ENCODE measurements around the gene GARIN1A. TPM values are rescaled to one million over a fixed set of nuclear protein-coding genes. Genes with fewer than 3 reads are reported as not detected.

Gene GARIN1A
- total RNA-seq, 2 experiments from 2014 or later: 0.06 to 0.29 TPM

DNA sequence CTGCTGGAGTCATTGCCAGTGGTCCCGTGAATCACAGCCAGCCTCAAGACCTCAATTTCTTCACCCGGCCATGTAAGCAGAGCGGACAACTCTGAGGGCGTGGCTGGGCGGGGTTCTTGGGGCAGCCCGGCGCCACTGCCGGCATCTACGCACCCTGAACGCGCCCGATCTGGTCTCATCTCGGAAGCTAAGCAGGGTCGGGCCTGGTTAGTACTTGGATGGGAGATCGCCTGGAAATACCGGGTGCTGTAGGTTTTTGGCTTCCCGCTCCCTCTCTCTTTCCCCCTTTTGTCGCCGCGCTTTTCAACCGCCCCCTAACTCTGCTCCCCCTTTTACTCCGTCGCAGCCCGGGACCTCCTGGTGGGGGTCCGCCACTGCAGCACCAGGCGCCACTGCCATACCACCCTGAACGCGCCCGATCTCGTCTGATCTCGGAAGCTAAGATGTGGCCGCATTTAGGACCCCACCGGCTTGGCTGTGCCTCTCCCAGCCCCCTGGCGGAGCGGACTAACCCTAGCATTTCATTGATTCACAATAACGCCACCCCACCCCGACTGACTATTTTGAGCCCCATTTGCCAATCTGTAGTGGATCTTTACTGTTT, 25.3 kb downstream of the GARIN1A start:
- Histone ChIP-seq H3K4me3 (ENCODE audit: low read depth, low read length, poor library complexity, severe bottlenecking) (peak overlapping the region; percentile 43), H3K9me2 (ENCODE audit: insufficient read depth, low read length) (no peaks in the 10 kb centered on the region), H3K79me2 (ENCODE audit: insufficient read depth, low read depth, low read length) (no peaks in the 10 kb centered on the region), H4K20me1 (ENCODE audit: insufficient read depth, low read length) (no peaks in the 10 kb centered on the region), H3K9me3 (ENCODE audit: low read length) (no peaks in the 10 kb centered on the region), H3K36me3 (ENCODE audit: insufficient read depth, low read length) (no peaks in the 10 kb centered on the region), H2AFZ (ENCODE audit: low read length) (peak overlapping the region; percentile 13; the same call in 1 of the 2 replicates), H3K4me1 (ENCODE audit: insufficient read depth, low read length, poor library complexity, severe bottlenecking) (no peaks in the 10 kb centered on the region), H3K4me2 (ENCODE audit: low read length) (peak overlapping the region; percentile 61; the same call in 1 of the 2 replicates), H3K27ac (ENCODE audit: low read depth, low read length, poor library complexity, severe bottlenecking) (no peak overlapping the region)
- DNase-seq (ENCODE audit: low spot score): peak; percentile 45
- no TSS peak for BruUV-seq (replicated peaks)
- CTCF ChIA-PET (ENCODE audit: unreplicated experiment): no interaction called here
- TF ChIP-seq, protein P1, sequence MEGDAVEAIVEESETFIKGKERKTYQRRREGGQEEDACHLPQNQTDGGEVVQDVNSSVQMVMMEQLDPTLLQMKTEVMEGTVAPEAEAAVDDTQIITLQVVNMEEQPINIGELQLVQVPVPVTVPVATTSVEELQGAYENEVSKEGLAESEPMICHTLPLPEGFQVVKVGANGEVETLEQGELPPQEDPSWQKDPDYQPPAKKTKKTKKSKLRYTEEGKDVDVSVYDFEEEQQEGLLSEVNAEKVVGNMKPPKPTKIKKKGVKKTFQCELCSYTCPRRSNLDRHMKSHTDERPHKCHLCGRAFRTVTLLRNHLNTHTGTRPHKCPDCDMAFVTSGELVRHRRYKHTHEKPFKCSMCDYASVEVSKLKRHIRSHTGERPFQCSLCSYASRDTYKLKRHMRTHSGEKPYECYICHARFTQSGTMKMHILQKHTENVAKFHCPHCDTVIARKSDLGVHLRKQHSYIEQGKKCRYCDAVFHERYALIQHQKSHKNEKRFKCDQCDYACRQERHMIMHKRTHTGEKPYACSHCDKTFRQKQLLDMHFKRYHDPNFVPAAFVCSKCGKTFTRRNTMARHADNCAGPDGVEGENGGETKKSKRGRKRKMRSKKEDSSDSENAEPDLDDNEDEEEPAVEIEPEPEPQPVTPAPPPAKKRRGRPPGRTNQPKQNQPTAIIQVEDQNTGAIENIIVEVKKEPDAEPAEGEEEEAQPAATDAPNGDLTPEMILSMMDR (conservative IDR thresholded peaks at IDR 0.05; ENCODE audit: low read length): peak; percentile 53
- peak; percentile 70; the same call in 1 of the 2 replicates for TF ChIP-seq EZH2phosphoT487 (IDR thresholded peaks at IDR 0.05; ENCODE audit: borderline replicate concordance, low read depth, low read length)
- intact Hi-C loops (cut with micrococcal nuclease; ENCODE audit: unreplicated experiment): no loop called here
- POLR2A ChIA-PET: interaction anchor here (0.6 kb wide), 1 partner anchor 26 kb away, joined by 5 read pairs; no protein-coding TSS in a partner anchor

DNA sequence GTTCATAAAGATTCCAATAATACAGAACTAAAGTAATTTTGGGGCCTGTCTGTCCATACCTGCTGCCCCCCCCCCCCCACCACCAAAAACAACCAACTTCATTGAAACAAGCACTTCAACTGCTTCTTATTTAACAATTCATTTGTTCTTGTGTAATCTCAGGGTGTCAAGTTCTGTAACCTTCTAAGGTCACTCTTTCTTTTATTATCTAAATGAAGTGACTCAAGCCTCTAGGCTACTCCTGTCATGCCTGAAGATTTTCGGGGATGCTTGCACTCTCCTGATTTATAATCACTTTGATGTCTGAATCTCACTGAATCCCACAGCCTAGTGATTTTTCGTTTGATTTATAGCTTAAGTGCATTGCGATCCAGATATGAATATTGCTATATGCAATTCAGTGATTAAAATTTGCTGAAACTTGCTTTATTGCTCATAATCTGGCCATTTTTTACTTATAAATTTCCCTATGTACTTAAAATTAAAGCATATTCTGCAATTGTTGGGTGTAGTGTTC, 27.2 kb downstream of the GARIN1A start:
- no peaks in the 10 kb centered on the region for H4K20me1 ChIP-seq (ENCODE audit: insufficient read depth, low read length)
- no peaks in the 10 kb centered on the region for H3K9me3 ChIP-seq (ENCODE audit: low read length)
- H3K4me3 ChIP-seq (ENCODE audit: low read depth, low read length, poor library complexity, severe bottlenecking): no peak overlapping the region
- intact Hi-C loops (cut with micrococcal nuclease; ENCODE audit: unreplicated experiment): no loop called here
- no peak overlapping the region for H3K4me2 ChIP-seq (ENCODE audit: low read length)
- H3K79me2 ChIP-seq (ENCODE audit: insufficient read depth, low read depth, low read length): no peaks in the 10 kb centered on the region
- no peaks in the 10 kb centered on the region for H3K4me1 ChIP-seq (ENCODE audit: insufficient read depth, low read length, poor library complexity, severe bottlenecking)
- TF ChIP-seq EZH2phosphoT487 (IDR thresholded peaks at IDR 0.05; ENCODE audit: borderline replicate concordance, low read depth, low read length): no peak
- TF ChIP-seq, protein P1 (conservative IDR thresholded peaks at IDR 0.05; ENCODE audit: low read length): no peak
- ChIA-PET CTCF (ENCODE audit: unreplicated experiment) (no interaction called here), POLR2A (interaction anchor here (1.1 kb wide), 1 partner anchor 32 kb away, joined by 3 read pairs; no protein-coding TSS in a partner anchor)
- no TSS peak for BruUV-seq (replicated peaks)
- H2AFZ ChIP-seq (ENCODE audit: low read length): no peak overlapping the region
- H3K9me2 ChIP-seq (ENCODE audit: insufficient read depth, low read length): no peaks in the 10 kb centered on the region
- no peak overlapping the region for H3K27ac ChIP-seq (ENCODE audit: low read depth, low read length, poor library complexity, severe bottlenecking)
- no peak for DNase-seq (ENCODE audit: low spot score)
- H3K36me3 ChIP-seq (ENCODE audit: insufficient read depth, low read length): no peaks in the 10 kb centered on the region

DNA sequence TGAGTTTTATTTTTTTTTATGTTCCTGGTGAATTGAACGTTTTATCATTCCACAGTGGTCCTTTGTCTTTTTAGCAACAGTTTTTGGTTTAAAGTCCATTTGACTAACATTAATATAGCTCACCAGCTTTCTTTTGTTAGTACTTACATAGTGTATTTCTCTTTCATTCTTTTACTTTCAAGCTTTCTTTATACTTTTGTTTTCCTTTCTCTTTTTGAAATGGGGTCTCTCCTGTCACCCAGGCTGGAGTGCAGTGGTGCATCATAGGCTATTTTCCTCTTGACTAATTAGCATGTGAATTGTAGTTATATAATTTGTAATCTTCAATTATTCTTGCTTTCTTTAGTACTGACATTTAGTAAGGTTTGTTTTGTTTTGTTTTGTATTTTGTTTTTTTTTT, 27.8 kb downstream of the GARIN1A start:
- Histone ChIP-seq H2AFZ (ENCODE audit: low read length) (no peak overlapping the region), H3K79me2 (ENCODE audit: insufficient read depth, low read depth, low read length) (no peaks in the 10 kb centered on the region), H3K4me2 (ENCODE audit: low read length) (no peak overlapping the region), H3K9me3 (ENCODE audit: low read length) (no peaks in the 10 kb centered on the region), H3K9me2 (ENCODE audit: insufficient read depth, low read length) (no peaks in the 10 kb centered on the region), H3K4me1 (ENCODE audit: insufficient read depth, low read length, poor library complexity, severe bottlenecking) (no peaks in the 10 kb centered on the region), H3K27ac (ENCODE audit: low read depth, low read length, poor library complexity, severe bottlenecking) (no peak overlapping the region), H3K4me3 (ENCODE audit: low read depth, low read length, poor library complexity, severe bottlenecking) (no peak overlapping the region), H3K36me3 (ENCODE audit: insufficient read depth, low read length) (no peaks in the 10 kb centered on the region), H4K20me1 (ENCODE audit: insufficient read depth, low read length) (no peaks in the 10 kb centered on the region)
- DNase-seq (ENCODE audit: low spot score): no peak
- ChIA-PET CTCF (ENCODE audit: unreplicated experiment) (no interaction called here), POLR2A (interaction anchor here (0.6 to 1.1 kb wide), 4 partner anchors 31 to 858 kb away, joined by 3 to 4 read pairs (median 4); no protein-coding TSS in a partner anchor)
- intact Hi-C loops (cut with micrococcal nuclease; ENCODE audit: unreplicated experiment): no loop called here
- TF ChIP-seq EZH2phosphoT487 (IDR thresholded peaks at IDR 0.05; ENCODE audit: borderline replicate concordance, low read depth, low read length): no peak
- TF ChIP-seq, protein P1 (conservative IDR thresholded peaks at IDR 0.05; ENCODE audit: low read length): no peak
- BruUV-seq (replicated peaks): no TSS peak

All from OCI-LY7 (cell line).